Uterus (tissue), 2 donors: ENCODE data around the gene NOP9.

Source experiments
- CTCF ChIP-seq, 4 experiments: fragments of 200-600 bp in 2 of 4; fragments of 450-650 bp in 2 of 4; sonication (generic) in 2 of 4; IDR thresholded peaks; one replicate each; pipeline ENCODE4 v1.5.1; 2016 to 2019; ENCODE audit warnings: antibody characterized with exemption in 4 of 4, mild to moderate bottlenecking in 2 of 4, moderate library complexity in 1 of 4
- POLR2A ChIP-seq, 2 donors: fragments of 450-650 bp; IDR thresholded peaks; one replicate each; pipeline ENCODE4 v1.6.1; 2016; ENCODE audit warnings: antibody characterized with exemption in 2 of 2, mild to moderate bottlenecking in 1 of 2, moderate library complexity in 1 of 2

GRCh38 chr14:24260026-24260779 lies 39.4 kb upstream of the NOP9 start:
- no peak for TF ChIP-seq CTCF (IDR thresholded peaks at IDR 0.05)
- TF ChIP-seq POLR2A (IDR thresholded peaks at IDR 0.05): no peak
